ENCODE measurements around the gene ITK.

The ITK gene

DNA sequence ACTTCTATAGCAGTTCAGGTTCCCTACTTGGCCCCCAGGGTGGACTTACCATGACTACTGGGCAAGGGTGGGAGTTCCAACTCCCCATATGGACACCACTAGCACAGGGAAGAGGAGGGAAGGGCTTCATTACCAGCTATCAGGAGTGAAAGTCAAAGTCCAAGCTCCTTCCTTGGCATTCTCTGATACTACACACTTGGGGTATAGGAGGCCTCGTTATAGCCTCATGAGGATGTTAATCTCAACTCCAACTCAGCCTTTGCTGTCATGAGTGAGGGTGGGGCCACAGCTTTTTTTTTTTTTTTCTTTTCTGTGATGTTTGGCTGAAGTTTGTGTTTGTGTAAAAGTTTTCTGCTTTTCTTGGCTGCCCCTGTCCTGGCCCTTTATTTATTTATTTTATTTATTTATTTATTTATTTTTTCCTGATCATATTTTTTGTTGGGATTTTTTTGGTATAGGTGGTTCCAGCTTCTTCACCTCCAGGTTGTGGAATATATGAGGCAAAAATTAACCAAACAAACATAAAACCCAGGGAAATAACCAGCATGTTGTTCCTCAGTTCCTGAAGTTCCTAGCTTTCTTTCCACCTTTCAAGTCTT is 23.2 kb upstream of the ITK start:
- no CpG with 5 or more reads among the region's 1 CpG for WGBS, 2 experiments (ENCODE audit: insufficient coverage in 2 of 2)
- H3K36me3 ChIP-seq (ENCODE audit: control insufficient read depth, insufficient read depth, low read length): no peaks in the 10 kb centered on the region
- no peak overlapping the region for H3K4me3 ChIP-seq (ENCODE audit: extremely low read depth, insufficient read depth, low read length, poor library complexity, severe bottlenecking)
- no peak overlapping the region for H3K27ac ChIP-seq (ENCODE audit: low read depth, low read length, severe bottlenecking)
- no peaks in the 10 kb centered on the region for H3K9me3 ChIP-seq (ENCODE audit: control insufficient read depth, low read length)
- H3K4me1 ChIP-seq (ENCODE audit: control insufficient read depth, insufficient read depth, low read length, poor library complexity, severe bottlenecking): no peaks in the 10 kb centered on the region

DNA sequence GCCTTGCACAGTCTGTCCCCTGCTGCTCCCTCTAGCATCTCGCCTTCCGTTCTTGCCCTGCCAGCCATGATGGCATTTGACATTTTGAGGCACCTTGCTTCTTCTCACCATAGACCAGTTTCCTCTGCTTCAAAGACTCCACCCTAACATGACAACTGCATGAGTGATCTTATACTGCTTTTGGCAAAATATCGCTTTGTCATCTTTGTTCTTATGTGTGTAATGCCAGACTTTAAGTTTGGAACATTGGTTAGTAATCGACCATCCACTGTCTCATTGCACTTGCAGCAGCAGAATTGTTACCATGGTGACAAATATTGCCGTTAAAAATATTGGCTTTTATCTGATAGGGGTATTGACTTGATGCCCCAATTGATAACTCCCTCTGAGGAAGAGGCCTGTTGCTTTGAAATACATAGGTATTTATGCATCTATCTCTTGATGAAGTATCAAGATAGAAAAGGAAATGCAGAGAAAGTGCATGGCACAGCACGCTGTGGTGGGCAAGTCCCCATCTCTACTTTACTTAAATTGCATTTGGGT is 21.4 kb upstream of the ITK start:
- H3K4me3 ChIP-seq (ENCODE audit: extremely low read depth, insufficient read depth, low read length, poor library complexity, severe bottlenecking): no peak overlapping the region
- WGBS, 2 experiments (ENCODE audit: insufficient coverage in 2 of 2): 81 to 97% methylated on average over 4 of the region's 6 CpGs
- H3K4me1 ChIP-seq (ENCODE audit: control insufficient read depth, insufficient read depth, low read length, poor library complexity, severe bottlenecking): no peaks in the 10 kb centered on the region
- no peaks in the 10 kb centered on the region for H3K9me3 ChIP-seq (ENCODE audit: control insufficient read depth, low read length)
- H3K27ac ChIP-seq (ENCODE audit: low read depth, low read length, severe bottlenecking): no peak overlapping the region
- H3K36me3 ChIP-seq (ENCODE audit: control insufficient read depth, insufficient read depth, low read length): no peaks in the 10 kb centered on the region

DNA sequence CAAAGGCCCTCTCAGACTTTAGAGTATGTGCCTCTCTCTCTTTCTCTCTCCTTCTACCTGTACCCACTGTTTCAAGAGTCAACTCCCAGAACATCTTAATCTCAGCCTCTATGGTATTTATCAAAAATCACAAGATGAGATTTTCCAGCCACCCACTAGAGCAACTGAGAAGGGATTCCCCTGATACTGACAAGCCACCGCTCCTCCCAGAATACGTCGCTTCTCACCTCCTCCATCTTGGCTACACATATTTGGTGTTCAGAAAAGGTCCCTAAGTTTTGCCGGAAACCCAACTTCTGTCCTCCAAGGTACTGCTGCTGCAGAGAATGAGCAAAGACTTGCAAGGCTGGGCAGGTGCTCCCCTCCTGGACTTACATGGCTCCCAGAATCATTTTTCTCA is 20.6 kb upstream of the ITK start:
- no peaks in the 10 kb centered on the region for H3K36me3 ChIP-seq (ENCODE audit: control insufficient read depth, insufficient read depth, low read length)
- WGBS, 2 experiments (ENCODE audit: insufficient coverage in 2 of 2): 97 to 100% methylated on average over 3 to 4 of the region's 4 CpGs

DNA sequence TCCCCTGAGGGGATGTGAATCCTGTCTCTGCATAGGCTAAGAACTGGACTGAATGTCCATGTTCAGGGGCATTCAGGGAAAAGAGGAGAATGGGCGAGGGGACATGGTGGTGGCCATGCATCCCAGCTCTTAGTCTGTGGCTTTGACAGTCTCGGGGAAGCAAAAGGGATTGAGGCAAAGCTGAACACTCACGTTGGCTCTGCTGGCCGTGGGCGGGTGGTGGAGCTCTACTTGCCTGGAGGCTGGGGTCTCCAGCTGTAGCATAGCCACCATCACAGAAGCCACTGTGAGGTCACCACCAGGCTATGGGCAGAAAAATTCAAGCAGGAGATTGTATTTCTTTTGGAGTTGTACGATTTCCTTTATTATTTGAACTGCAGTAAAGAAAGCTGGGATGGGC is 18.6 kb upstream of the ITK start:
- Histone ChIP-seq H3K27ac (ENCODE audit: low read depth, low read length, severe bottlenecking) (no peak overlapping the region), H3K9me3 (ENCODE audit: control insufficient read depth, low read length) (no peaks in the 10 kb centered on the region), H3K4me1 (ENCODE audit: control insufficient read depth, insufficient read depth, low read length, poor library complexity, severe bottlenecking) (peaks cover 10% of the 10 kb centered on the region), H3K4me3 (ENCODE audit: extremely low read depth, insufficient read depth, low read length, poor library complexity, severe bottlenecking) (no peak overlapping the region), H3K36me3 (ENCODE audit: control insufficient read depth, insufficient read depth, low read length) (no peaks in the 10 kb centered on the region)
- 87 to 96% methylated on average over 6 of the region's 6 CpGs for WGBS, 2 experiments (ENCODE audit: insufficient coverage in 2 of 2)

More for the DNA sequence above, 20.6 kb upstream of the ITK start:
- Histone ChIP-seq H3K27ac (ENCODE audit: low read depth, low read length, severe bottlenecking) (no peak overlapping the region), H3K4me3 (ENCODE audit: extremely low read depth, insufficient read depth, low read length, poor library complexity, severe bottlenecking) (no peak overlapping the region), H3K4me1 (ENCODE audit: control insufficient read depth, insufficient read depth, low read length, poor library complexity, severe bottlenecking) (no peaks in the 10 kb centered on the region), H3K9me3 (ENCODE audit: control insufficient read depth, low read length) (no peaks in the 10 kb centered on the region)

DNA sequence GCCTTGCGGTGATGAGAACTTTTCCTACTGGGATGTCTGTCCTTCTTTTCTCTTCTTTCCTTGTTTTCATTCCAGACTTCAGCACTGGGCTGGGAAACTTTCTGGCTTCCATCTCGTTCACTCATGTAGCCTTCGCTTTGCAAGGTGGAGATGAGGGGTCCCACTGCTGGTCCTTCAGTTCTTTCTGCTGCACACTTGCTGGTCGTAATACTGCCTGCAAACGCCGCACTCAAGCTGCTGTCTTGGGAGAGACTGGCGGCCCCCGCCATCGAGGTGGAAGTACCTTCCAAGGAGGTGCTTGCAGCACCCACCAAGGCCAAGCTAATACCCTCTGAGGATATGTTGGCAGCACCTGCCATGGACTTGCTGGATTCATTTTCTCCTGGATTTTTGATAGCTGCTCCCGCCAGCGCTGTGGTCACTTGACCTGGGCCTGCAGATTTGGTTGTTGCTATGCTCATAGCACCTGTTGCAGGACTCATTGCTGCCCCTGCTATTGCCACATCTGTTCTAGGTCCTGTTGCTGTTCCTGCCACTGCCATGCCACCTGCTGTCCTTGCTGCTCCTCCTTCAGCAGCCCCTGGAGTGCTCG is 17.6 kb upstream of the ITK start:
- H3K4me3 ChIP-seq (ENCODE audit: extremely low read depth, insufficient read depth, low read length, poor library complexity, severe bottlenecking): no peak overlapping the region
- WGBS, 2 experiments (ENCODE audit: insufficient coverage in 2 of 2): 94 to 96% methylated on average over 12 of the region's 12 CpGs
- no peak overlapping the region for H3K27ac ChIP-seq (ENCODE audit: low read depth, low read length, severe bottlenecking)
- H3K4me1 ChIP-seq (ENCODE audit: control insufficient read depth, insufficient read depth, low read length, poor library complexity, severe bottlenecking): peaks cover 15% of the 10 kb centered on the region
- H3K9me3 ChIP-seq (ENCODE audit: control insufficient read depth, low read length): no peaks in the 10 kb centered on the region
- H3K36me3 ChIP-seq (ENCODE audit: control insufficient read depth, insufficient read depth, low read length): no peaks in the 10 kb centered on the region

DNA sequence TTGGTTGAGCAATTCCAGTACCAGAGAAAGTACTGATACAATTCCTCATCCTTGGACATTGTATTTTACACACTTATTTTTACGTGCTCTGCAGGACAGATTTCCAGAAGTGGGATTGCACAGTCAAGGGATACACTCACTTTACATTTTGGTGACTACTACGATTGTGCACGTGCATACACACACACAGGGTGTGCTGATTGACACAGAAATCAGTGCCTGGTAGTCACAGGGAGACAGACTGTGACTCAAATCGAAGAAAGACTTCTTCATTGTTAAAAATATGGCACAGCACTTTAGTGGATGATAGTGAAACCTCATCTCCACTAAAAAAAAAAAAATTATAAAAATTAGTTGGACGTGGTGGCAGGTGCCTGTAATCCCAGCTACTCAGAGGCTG is 16.1 kb upstream of the ITK start:
- Histone ChIP-seq H3K4me3 (ENCODE audit: extremely low read depth, insufficient read depth, low read length, poor library complexity, severe bottlenecking) (no peak overlapping the region), H3K9me3 (ENCODE audit: control insufficient read depth, low read length) (no peaks in the 10 kb centered on the region), H3K27ac (ENCODE audit: low read depth, low read length, severe bottlenecking) (no peak overlapping the region), H3K4me1 (ENCODE audit: control insufficient read depth, insufficient read depth, low read length, poor library complexity, severe bottlenecking) (peaks cover 15% of the 10 kb centered on the region), H3K36me3 (ENCODE audit: control insufficient read depth, insufficient read depth, low read length) (no peaks in the 10 kb centered on the region)
- WGBS, 2 experiments (ENCODE audit: insufficient coverage in 2 of 2): 81 to 100% methylated on average over 3 of the region's 5 CpGs

DNA sequence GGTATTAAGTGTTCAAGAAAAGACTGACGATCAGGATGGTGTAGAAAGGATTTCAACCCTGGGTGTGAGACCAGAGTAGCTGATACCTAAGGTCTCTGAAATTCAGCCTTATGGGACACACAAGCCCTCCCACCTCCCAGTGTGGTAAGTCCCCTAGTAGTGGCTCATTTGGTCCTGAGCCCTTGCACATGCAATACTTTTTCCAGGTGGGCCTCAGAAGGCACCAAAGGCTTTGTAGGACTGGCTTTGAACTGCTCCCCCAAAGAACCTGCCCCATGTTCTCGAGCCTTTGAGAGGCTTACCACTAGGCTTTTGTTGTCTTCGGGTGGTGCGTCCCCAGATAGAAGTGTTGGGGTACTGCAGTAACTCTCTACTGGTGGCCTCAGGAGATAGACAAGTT is 15.4 kb upstream of the ITK start:
- H3K4me1 ChIP-seq (ENCODE audit: control insufficient read depth, insufficient read depth, low read length, poor library complexity, severe bottlenecking): peaks cover 15% of the 10 kb centered on the region
- H3K9me3 ChIP-seq (ENCODE audit: control insufficient read depth, low read length): no peaks in the 10 kb centered on the region
- H3K36me3 ChIP-seq (ENCODE audit: control insufficient read depth, insufficient read depth, low read length): no peaks in the 10 kb centered on the region
- no peak overlapping the region for H3K27ac ChIP-seq (ENCODE audit: low read depth, low read length, severe bottlenecking)
- WGBS, 2 experiments (ENCODE audit: insufficient coverage in 2 of 2): 87 to 92% methylated on average over 2 to 3 of the region's 4 CpGs
- H3K4me3 ChIP-seq (ENCODE audit: extremely low read depth, insufficient read depth, low read length, poor library complexity, severe bottlenecking): no peak overlapping the region

DNA sequence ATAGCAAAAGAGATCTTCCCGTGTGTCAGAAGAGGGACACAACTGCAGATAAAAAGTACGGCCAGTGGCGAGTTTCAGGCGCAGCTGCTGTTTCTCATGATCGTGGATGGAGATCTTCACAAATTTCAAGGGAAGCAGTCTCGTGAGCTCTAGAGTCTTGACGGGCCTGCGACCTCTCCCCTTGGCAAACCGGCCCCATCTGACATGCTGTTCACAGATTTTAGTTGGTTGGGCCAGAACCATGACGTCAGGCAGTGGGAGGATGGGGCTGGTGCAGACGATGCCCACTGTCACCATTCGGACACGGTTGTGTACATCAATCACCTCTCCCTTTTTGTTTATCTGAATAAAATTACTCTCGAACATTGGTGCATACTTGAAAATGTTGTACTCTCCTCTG is 15.0 kb upstream of the ITK start:
- Histone ChIP-seq H3K4me1 (ENCODE audit: control insufficient read depth, insufficient read depth, low read length, poor library complexity, severe bottlenecking) (peaks cover 15% of the 10 kb centered on the region), H3K27ac (ENCODE audit: low read depth, low read length, severe bottlenecking) (no peak overlapping the region), H3K9me3 (ENCODE audit: control insufficient read depth, low read length) (no peaks in the 10 kb centered on the region), H3K36me3 (ENCODE audit: control insufficient read depth, insufficient read depth, low read length) (no peaks in the 10 kb centered on the region), H3K4me3 (ENCODE audit: extremely low read depth, insufficient read depth, low read length, poor library complexity, severe bottlenecking) (no peak overlapping the region)
- WGBS, 2 experiments (ENCODE audit: insufficient coverage in 2 of 2): 92 to 94% methylated on average over 10 to 13 of the region's 14 CpGs

DNA sequence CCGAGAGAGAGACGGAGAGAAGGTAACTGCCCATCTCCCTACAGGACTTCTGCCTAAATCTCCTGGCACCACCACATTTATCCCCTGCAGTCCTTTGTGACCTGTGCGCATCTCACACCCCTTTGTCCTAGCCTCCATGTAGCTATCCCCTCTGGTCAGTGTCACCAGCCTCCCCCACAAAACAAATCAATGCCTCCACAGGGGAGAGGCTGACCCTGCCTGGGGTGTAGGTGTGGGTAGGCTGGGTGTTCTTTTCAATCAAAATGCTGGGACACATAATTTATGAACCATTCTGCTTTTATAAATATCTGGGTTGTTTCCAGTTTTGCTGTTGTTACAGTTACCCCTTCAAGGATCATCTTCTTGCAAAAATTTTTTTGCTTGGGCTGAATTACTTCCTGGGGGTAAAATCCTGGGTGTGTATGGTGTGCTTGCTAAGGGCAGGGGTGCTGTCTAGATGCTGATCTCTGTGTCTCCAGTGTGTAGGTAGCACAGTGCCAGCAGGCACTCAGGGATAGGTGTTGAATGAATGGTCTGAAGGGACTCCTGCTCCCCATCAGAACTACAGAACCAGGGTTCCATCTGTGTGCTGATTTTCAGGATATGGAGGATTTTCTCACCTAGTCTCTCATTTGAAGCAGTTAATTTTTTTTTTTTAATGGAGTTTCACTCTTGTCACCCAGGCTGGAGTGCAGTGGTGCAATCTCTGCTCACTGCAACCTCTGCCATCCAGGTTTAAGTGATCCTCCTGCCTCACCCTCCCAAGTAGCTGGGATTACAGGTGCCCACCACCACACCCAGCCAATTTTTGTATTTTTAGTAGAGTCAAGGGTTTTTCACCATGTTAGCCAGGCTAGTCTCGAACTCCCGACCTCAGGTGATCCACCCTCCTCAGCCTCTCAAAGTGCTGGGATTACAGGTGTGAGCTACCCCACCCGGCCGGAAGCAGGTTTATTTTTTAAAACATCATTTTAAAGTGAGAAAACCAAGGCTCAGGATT is 14.1 kb upstream of the ITK start, which contains the start of gene GARIN3:
Gene GARIN3, minus strand, starts transcription at position 51 of the 1,000 bp plus-strand sequence. CDS start 96 bp downstream, outside the sequence.
- H3K4me1 ChIP-seq (ENCODE audit: control insufficient read depth, insufficient read depth, low read length, poor library complexity, severe bottlenecking): peaks cover 15% of the 10 kb centered on the region
- no peaks in the 10 kb centered on the region for H3K9me3 ChIP-seq (ENCODE audit: control insufficient read depth, low read length)
- no peaks in the 10 kb centered on the region for H3K36me3 ChIP-seq (ENCODE audit: control insufficient read depth, insufficient read depth, low read length)
- no peak within 1 kb of the TSS for H3K4me3 ChIP-seq (ENCODE audit: extremely low read depth, insufficient read depth, low read length, poor library complexity, severe bottlenecking)
- WGBS, 2 experiments (ENCODE audit: insufficient coverage in 2 of 2): 82 to 94% methylated on average over 4 to 5 of the region's 7 CpGs
- H3K27ac ChIP-seq (ENCODE audit: low read depth, low read length, severe bottlenecking): no peak within 1 kb of the TSS

DNA sequence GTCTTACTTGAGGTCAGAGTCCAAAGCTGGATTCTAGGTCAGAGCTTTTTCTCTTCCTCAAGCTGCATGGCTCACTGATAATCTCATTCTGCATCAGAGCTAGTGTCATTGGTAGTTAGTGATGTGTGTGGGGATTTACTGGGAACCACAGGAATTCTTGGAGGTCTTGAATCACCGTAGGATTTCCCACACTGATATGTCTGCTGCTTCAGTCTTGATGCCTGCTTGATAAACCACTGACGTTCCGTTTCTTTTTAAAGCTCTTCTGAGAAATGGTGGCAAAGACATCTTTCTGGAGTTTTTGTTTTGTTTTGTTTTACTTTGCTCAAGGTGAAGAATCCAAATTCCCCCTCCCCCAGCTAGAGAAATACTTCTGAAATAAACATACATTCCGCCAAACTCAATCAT is 13.4 kb upstream of the ITK start:
- 84 to 100% methylated on average over 1 to 3 of the region's 4 CpGs for WGBS, 2 experiments (ENCODE audit: insufficient coverage in 2 of 2)
- no peak overlapping the region for H3K4me3 ChIP-seq (ENCODE audit: extremely low read depth, insufficient read depth, low read length, poor library complexity, severe bottlenecking)
- H3K36me3 ChIP-seq (ENCODE audit: control insufficient read depth, insufficient read depth, low read length): no peaks in the 10 kb centered on the region
- peak overlapping the region; percentile 72 for H3K27ac ChIP-seq (ENCODE audit: low read depth, low read length, severe bottlenecking)
- H3K9me3 ChIP-seq (ENCODE audit: control insufficient read depth, low read length): no peaks in the 10 kb centered on the region
- H3K4me1 ChIP-seq (ENCODE audit: control insufficient read depth, insufficient read depth, low read length, poor library complexity, severe bottlenecking): peaks cover 15% of the 10 kb centered on the region

Measured in mesodermal cell (in vitro differentiated cells).